HEK293 (cell line): Measurements from ENCODE around the gene RAB6A.

Experiments
- CTCF ChIA-PET: fragments of 350-600 bp; formaldehyde crosslinking; extraction: SDS; loops from one replicate; lab custom pipeline; 2021; ENCODE audit warnings: antibody characterized with exemption; lab: Yijun Ruan, JAX
- POLR2A ChIA-PET: fragments of 300-600 bp; formaldehyde crosslinking; extraction: SDS; loops from one replicate; lab custom pipeline; 2020; ENCODE audit warnings: antibody characterized with exemption, inconsistent platforms; lab: Yijun Ruan, JAX
- H3K27ac ChIP-seq: fragments of 200-500 bp; sonication (Bioruptor generic); 2 replicates; pipeline ENCODE4 v1.5.1; 2014; ENCODE audit warnings: low read depth, low read length, control low read depth, inconsistent platforms; ENCODE audit errors: extremely low read depth
- H3K36me3 ChIP-seq, 2 experiments: fragments of 200-500 bp in 1 of 2; sonication (Bioruptor generic) in 1 of 2; 1 replicate in 1 of 2; 2 replicates in 1 of 2; pipeline ENCODE4 v1.5.1; 2014 to 2017; ENCODE audit warnings: inconsistent platforms in 2 of 2, low read length in 2 of 2; ENCODE audit not compliant: control insufficient read depth in 2 of 2, insufficient read depth in 1 of 2
- H3K4me1 ChIP-seq: fragments of 200-500 bp; sonication (Bioruptor generic); 2 replicates; pipeline ENCODE4 v1.5.1; 2014; ENCODE audit warnings: mild to moderate bottlenecking, low read length, inconsistent platforms; ENCODE audit not compliant: control insufficient read depth, insufficient read depth
- H3K4me3 ChIP-seq: 2 replicates; pipeline ENCODE4 v1.5.1; 2011; ENCODE audit warnings: low read depth, mild to moderate bottlenecking, control low read depth, low read length, moderate library complexity
- H3K9me3 ChIP-seq: fragments of 200-500 bp; sonication (Bioruptor generic); 2 replicates; pipeline ENCODE4 v1.5.1; 2014; ENCODE audit warnings: low read depth, low read length, inconsistent platforms; ENCODE audit not compliant: control insufficient read depth, insufficient read depth
- AEBP2 ChIP-seq: fragments of 450-650 bp; formaldehyde crosslinking; IDR thresholded peaks from 2 replicates; pipeline ENCODE4 v1.5.1; 2016; ENCODE audit warnings: missing biosample characterization, missing genetic modification characterization, borderline replicate concordance
- GLIS1 ChIP-seq: fragments of 450-650 bp; formaldehyde crosslinking; IDR thresholded peaks from 2 replicates; pipeline ENCODE4 v1.5.1; 2016; ENCODE audit warnings: missing biosample characterization, missing genetic modification characterization
- KLF16 ChIP-seq: fragments of 450-650 bp; formaldehyde crosslinking; IDR thresholded peaks from 2 replicates; pipeline ENCODE4 v1.5.1; 2017; ENCODE audit warnings: missing biosample characterization, missing genetic modification characterization
- ZBTB20 ChIP-seq: fragments of 450-650 bp; formaldehyde crosslinking; IDR thresholded peaks from 2 replicates; pipeline ENCODE4 v1.5.1; 2016; ENCODE audit warnings: missing biosample characterization, missing genetic modification characterization
- ZBTB21 ChIP-seq: fragments of 450-650 bp; formaldehyde crosslinking; IDR thresholded peaks from 2 replicates; pipeline ENCODE4 v1.5.1; 2017; ENCODE audit warnings: missing biosample characterization, missing genetic modification characterization
- ZNF140 ChIP-seq: fragments of 450-650 bp; formaldehyde crosslinking; IDR thresholded peaks from 2 replicates; pipeline ENCODE4 v1.5.1; 2016; ENCODE audit warnings: missing biosample characterization, missing genetic modification characterization
- ZNF175 ChIP-seq: fragments of 450-650 bp; formaldehyde crosslinking; IDR thresholded peaks from 2 replicates; pipeline ENCODE4 v1.5.1; 2016; ENCODE audit warnings: missing biosample characterization, missing genetic modification characterization
- ZNF223 ChIP-seq: fragments of 450-650 bp; formaldehyde crosslinking; IDR thresholded peaks from 2 replicates; pipeline ENCODE4 v1.5.1; 2016; ENCODE audit warnings: missing biosample characterization, missing genetic modification characterization
- ZNF274 ChIP-seq, 2 experiments: fragments of 200-500 bp in 1 of 2; fragments of 450-650 bp in 1 of 2; sonication (Bioruptor generic) in 1 of 2; formaldehyde crosslinking in 1 of 2; IDR thresholded peaks; 2 replicates each; pipeline versions ENCODE4 v1.5.1 to v1.6.1; 2014 to 2016; ENCODE audit warnings: borderline replicate concordance in 1 of 2, inconsistent platforms in 1 of 2, low read length in 1 of 2, missing biosample characterization in 1 of 2, missing genetic modification characterization in 1 of 2
- ZNF280C ChIP-seq: fragments of 450-650 bp; formaldehyde crosslinking; IDR thresholded peaks from 2 replicates; pipeline ENCODE4 v1.5.1; 2016; ENCODE audit warnings: missing biosample characterization, missing genetic modification characterization
- ZNF510 ChIP-seq: fragments of 450-650 bp; formaldehyde crosslinking; IDR thresholded peaks from 2 replicates; pipeline ENCODE4 v1.5.1; 2018; ENCODE audit warnings: mild to moderate bottlenecking, missing genetic modification characterization, missing biosample characterization; ENCODE audit not compliant: insufficient replicate concordance
- ZNF529 ChIP-seq: fragments of 450-650 bp; formaldehyde crosslinking; IDR thresholded peaks from 2 replicates; pipeline ENCODE4 v1.5.1; 2017; ENCODE audit warnings: missing genetic modification characterization, missing biosample characterization; ENCODE audit not compliant: insufficient replicate concordance
- ZNF596 ChIP-seq: fragments of 450-650 bp; IDR thresholded peaks from 2 replicates; pipeline ENCODE4 v1.5.0; 2018; ENCODE audit warnings: missing biosample characterization, mild to moderate bottlenecking, missing genetic modification characterization, moderate library complexity
- ZNF624 ChIP-seq: fragments of 450-650 bp; formaldehyde crosslinking; IDR thresholded peaks from 2 replicates; pipeline ENCODE4 v1.5.1; 2017; ENCODE audit warnings: missing biosample characterization, missing genetic modification characterization
- ZNF747 ChIP-seq: fragments of 450-650 bp; formaldehyde crosslinking; IDR thresholded peaks from 2 replicates; pipeline ENCODE4 v1.5.1; 2016; ENCODE audit warnings: missing biosample characterization, missing genetic modification characterization
- TF ChIP-seq, protein P1 (sequence below): fragments of 450-650 bp; IDR thresholded peaks from 2 replicates; pipeline ENCODE4 v1.5.1; 2018; ENCODE audit warnings: missing biosample characterization, missing genetic modification characterization
- TF ChIP-seq, protein P2 (sequence below): fragments of 450-650 bp; formaldehyde crosslinking; IDR thresholded peaks from 2 replicates; pipeline ENCODE4 v1.5.1; 2016; ENCODE audit warnings: missing biosample characterization, missing genetic modification characterization, low read depth

RAB6A gene

GRCh38 chr11:73651252-73651651, 109.6 kb downstream of the RAB6A start (continued):
- TF ChIP-seq AEBP2 (tag by site-specific recombination) (no peak), GLIS1 (no peak), ZNF596 (no peak)

GRCh38 chr11:73650400-73650799, 110.5 kb downstream of the RAB6A start:
- no peak overlapping the region for H3K27ac ChIP-seq
- CTCF ChIA-PET = interaction anchor here (2.3 kb wide), 1 partner anchor 25 kb away, joined by 11 read pairs; no protein-coding TSS in a partner anchor
- no peak overlapping the region for H3K4me3 ChIP-seq
- TF ChIP-seq ZNF223 (no peak), ZNF280C (no peak), ZNF529 (tag by site-specific recombination) (no peak), ZNF175 (tag by site-specific recombination) (no peak), ZBTB20 (tag by site-specific recombination) (no peak), ZNF510 (tag by site-specific recombination) (no peak), ZNF624 (tag by site-specific recombination) (no peak), ZNF274 (IDR thresholded peaks at IDR 0.05; ENCODE audit: low read length) (no peak), ZNF274 (tag by site-specific recombination; IDR thresholded peaks at IDR 0.05; ENCODE audit: borderline replicate concordance) (no peak), ZNF747 (tag by site-specific recombination) (no peak), ZBTB21 (tag by site-specific recombination) (no peak)
- TF ChIP-seq, protein P1, sequence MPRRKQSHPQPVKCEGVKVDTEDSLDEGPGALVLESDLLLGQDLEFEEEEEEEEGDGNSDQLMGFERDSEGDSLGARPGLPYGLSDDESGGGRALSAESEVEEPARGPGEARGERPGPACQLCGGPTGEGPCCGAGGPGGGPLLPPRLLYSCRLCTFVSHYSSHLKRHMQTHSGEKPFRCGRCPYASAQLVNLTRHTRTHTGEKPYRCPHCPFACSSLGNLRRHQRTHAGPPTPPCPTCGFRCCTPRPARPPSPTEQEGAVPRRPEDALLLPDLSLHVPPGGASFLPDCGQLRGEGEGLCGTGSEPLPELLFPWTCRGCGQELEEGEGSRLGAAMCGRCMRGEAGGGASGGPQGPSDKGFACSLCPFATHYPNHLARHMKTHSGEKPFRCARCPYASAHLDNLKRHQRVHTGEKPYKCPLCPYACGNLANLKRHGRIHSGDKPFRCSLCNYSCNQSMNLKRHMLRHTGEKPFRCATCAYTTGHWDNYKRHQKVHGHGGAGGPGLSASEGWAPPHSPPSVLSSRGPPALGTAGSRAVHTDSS (tag by site-specific recombination) = no peak
- TF ChIP-seq, protein P2, sequence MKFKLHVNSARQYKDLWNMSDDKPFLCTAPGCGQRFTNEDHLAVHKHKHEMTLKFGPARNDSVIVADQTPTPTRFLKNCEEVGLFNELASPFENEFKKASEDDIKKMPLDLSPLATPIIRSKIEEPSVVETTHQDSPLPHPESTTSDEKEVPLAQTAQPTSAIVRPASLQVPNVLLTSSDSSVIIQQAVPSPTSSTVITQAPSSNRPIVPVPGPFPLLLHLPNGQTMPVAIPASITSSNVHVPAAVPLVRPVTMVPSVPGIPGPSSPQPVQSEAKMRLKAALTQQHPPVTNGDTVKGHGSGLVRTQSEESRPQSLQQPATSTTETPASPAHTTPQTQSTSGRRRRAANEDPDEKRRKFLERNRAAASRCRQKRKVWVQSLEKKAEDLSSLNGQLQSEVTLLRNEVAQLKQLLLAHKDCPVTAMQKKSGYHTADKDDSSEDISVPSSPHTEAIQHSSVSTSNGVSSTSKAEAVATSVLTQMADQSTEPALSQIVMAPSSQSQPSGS (tag by site-specific recombination) = no peak
- peaks cover 0 to 3% of the 10 kb centered on the region in 2 experiments; a peak in 1 of 3 replicates for H3K36me3 ChIP-seq
- H3K9me3 ChIP-seq = no peaks in the 10 kb centered on the region
- H3K4me1 ChIP-seq = no peaks in the 10 kb centered on the region
- POLR2A ChIA-PET = no interaction called here

GRCh38 chr11:73649206-73649605, 111.7 kb downstream of the RAB6A start:
- ChIA-PET POLR2A (no interaction called here), CTCF (interaction anchor here (0.6 to 2.3 kb wide), 2 partner anchors 23 to 95 kb away, joined by 5 to 11 read pairs; no protein-coding TSS in a partner anchor)
- Histone ChIP-seq H3K36me3 (peaks cover 0 to 3% of the 10 kb centered on the region in 2 experiments; a peak in 1 of 3 replicates), H3K9me3 (no peaks in the 10 kb centered on the region), H3K4me1 (no peaks in the 10 kb centered on the region), H3K27ac (no peak overlapping the region), H3K4me3 (no peak overlapping the region)
- no peak for TF ChIP-seq ZNF140 (tag by site-specific recombination)
- TF ChIP-seq KLF16 (tag by site-specific recombination) = no peak
